ENCODE results near the gene SMG7.

Gene SMG7

DNA sequence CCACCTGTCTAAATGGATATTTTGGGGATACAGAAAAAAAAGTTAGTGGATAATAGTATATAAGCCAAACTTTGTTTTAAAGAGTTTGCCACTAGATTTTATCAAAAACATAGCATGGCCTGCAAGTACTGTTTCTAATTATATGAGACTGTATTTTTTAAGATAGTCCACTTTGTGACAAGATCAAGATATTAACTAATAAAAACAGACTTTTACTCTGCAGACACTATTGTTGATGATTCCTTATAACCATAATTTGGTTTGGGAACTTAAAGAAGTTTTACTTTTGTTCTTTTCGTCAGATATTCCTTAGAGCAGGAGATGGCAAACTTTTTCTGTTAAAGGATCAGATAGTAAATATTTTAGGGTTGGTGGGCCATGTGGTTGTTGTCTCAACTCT lies 36.4 kb downstream of the SMG7 start:
- no peak for DNase-seq (ENCODE audit: low read depth)

DNA sequence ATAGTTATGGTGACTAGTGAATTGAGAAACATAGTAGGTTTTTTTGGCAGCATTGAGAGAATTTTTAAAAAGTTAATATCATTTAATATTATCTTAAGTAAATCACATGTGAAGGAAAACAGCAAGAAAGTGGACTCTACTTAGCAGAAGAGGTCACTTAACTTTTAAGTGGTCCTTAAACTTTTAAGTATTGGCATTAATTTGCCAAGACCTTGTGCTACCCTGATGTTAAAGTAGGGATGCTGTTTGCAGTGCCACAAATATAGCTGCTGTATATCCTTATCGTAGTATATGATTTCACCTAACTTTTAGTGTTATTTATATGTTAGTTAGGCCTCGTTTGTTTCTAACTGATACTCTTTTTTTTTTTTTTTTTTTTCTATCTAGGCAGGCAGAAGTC lies 40.2 kb downstream of the SMG7 start:
- no peak for DNase-seq (ENCODE audit: low read depth)

DNA sequence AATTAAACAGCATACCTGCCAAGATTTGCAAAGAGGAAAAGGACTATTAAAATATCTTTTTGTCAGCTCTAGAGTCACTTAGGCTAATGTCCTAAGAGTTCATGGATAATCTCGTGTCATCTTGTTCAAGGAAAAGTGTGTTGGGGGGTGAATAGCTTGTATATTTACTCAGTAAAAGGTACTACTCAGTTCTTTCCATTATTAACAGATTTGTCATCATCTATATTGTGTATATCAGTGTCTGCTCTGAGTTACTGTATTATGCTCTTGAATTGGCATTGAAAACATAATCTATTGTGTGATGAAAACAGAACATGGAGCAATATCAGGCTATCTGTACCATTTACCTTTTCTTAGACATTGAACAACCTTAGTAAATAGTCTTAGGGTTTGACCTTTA lies 41.9 kb downstream of the SMG7 start:
- DNase-seq (ENCODE audit: low read depth): no peak

DNA sequence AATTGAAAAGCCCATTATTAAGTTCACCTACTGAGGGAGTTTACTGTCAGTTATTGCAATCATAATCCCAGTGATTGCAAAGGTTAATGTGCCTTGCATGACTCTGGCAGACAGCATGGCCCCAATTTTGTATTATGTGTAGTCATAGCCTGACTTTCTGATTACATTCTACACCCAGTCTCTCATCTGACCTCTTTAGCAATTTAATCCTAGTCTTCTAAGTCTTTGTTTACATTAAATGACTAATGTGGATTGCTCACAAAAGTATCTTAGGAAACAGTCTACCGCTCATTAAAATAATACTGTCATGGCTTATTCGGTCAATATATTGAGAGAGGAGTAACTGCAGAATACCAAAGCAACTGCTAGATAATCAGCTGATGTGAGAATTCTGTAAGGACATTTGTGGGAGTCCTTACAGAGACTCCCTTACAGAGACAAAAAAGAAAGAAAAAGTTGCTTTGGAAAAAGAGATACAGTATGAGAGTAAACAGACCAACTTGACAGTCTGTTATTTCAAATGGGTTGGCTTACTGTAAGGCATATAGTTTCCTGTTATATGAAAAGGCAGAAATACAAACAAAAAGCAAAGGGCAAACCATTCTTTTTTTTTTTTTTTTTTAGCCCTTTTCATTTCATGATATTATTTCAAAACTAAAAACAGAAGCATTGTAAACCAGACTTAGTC lies 42.8 kb downstream of the SMG7 start:
- no peak for DNase-seq (ENCODE audit: low read depth)

DNA sequence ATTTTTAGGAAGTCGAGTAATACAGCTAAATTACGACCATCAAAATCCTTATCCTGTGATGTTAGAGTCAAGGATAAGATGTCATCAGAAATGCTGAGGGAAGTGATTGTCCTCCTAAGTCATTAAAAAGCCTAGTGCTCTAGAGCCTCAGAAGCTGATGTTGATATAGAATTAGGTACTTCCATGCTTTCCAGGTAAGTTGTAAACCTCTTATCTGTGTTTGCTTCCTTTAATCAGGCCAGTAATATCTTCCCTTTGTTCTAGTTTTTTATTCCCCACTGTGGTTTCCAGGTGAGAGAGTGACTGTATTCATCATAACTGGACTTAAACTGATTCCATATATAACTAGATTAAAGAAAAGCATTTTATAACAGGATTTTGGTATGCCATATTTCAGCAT lies 44.4 kb downstream of the SMG7 start:
- no peak for DNase-seq (ENCODE audit: low read depth)

DNA sequence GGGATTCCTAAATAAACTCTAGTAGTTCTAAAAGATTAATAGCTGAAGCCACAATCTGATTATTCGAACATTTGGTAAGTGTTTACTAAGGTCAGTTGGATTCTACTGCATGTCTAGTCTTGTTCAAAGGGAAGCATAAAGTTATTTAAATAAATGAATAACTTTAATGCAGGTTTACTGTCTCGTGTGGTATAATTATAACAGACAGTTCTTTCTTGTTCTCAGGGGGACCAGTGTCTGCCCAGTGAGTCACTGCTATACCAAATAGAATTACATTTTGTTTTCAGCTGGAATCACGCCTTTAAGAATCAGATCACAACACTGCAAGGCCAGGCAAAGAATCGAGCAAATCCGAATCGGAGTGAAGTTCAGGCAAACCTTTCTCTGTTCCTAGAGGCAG lies 45.1 kb downstream of the SMG7 start:
- no peak for DNase-seq (ENCODE audit: low read depth)

DNA sequence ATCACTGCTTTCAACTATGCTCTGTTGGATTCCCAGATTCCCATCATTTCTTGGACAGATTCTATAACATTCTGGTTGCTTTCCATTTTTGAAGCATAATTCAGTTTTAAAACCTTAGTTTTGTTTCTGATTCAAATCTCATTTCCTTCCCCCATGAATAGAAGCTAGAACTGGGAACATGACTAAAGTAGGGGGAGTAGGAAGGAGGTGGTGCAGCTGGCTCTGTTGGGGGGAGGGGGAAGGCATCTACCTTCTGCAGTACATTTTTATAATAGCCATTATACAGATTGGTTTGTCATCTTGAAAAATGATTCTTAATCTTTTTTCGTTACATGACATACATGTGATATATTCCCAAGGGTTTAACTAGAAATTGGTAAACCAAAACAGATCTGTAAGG lies 48.1 kb downstream of the SMG7 start:
- no peak for DNase-seq (ENCODE audit: low read depth)

DNA sequence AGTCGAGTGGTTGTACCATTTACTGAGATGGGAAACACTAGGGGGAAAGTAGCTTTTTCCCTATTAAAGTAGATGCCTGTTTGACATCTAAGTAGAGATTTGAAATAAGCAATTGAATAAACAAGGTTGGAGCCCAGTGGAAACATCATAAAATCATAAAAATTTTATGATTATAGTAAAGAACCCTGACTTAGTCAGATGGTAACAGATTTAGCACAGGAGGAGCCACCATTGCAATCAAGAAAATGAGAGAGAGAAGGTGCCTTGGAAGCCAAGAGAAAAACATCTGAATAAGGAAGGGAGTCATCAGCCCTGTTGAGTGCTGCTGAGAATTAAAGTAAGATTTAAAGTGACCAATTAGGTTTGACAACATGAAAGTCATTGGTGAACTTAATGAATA lies 49.8 kb downstream of the SMG7 start:
- no peak for DNase-seq (ENCODE audit: low read depth)

DNA sequence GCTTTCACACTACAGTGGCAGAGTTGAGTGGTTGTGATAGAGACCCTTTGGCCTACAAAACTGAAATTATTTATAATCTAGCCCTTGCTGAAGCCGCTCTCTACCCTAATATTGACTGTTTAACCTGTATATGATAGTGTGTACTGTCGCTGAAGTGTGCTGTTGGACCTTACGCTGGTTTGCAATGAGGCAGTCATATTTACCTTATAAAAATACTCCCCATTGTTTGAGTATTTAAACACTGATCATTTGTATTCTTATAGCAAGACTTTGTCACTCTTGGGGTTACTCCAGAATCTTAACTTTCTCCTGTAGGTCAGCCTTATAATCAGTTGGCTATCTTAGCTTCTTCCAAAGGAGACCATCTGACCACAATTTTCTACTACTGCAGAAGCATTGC lies 56.3 kb downstream of the SMG7 start:
- DNase-seq (ENCODE audit: low read depth): no peak

DNA sequence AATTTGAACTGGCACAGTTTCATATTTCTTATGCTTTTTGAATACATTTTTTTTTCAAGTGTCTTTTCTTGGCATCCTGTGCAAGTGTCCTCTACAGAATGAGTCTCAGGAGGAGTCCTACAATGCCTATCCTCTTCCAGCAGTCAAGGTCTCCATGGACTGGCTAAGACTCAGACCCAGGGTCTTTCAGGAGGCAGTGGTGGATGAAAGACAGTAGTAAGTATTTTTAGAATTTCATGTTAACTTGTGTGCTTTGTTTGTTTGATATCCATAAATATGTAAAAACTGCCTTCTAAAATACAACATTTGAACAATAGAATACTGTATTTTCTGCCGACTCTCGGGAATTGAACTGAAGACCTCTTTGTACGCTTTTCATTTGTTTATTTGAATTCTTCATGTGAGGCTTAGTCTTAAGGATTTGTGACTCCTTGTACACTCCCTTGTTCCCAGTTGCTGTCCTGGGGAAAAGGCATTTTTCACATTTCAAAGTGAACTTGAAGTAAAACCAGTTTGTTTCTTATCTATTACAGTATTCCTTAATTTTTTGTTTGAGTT lies 61.4 kb downstream of the SMG7 start:
- no peak for DNase-seq (ENCODE audit: low read depth)

DNA sequence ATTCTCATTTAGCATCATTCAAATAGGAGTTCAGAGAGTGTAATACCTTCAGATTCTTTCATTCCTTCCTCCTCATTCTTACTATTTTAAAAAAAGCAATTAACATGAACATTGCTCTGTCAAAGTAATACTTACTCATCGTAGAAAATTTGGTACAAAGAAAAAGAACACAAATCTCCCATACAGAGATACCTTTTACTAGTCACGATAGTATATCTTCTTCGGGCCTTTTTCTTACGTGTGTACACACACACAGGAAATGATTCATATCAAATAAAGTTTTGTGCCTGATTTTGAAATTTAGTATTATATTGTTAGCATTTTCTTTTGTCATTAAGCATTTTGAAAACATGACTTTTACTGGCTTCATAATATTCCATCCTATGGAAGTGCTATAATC lies 65.1 kb downstream of the SMG7 start:
- DNase-seq (ENCODE audit: low read depth): no peak

DNA sequence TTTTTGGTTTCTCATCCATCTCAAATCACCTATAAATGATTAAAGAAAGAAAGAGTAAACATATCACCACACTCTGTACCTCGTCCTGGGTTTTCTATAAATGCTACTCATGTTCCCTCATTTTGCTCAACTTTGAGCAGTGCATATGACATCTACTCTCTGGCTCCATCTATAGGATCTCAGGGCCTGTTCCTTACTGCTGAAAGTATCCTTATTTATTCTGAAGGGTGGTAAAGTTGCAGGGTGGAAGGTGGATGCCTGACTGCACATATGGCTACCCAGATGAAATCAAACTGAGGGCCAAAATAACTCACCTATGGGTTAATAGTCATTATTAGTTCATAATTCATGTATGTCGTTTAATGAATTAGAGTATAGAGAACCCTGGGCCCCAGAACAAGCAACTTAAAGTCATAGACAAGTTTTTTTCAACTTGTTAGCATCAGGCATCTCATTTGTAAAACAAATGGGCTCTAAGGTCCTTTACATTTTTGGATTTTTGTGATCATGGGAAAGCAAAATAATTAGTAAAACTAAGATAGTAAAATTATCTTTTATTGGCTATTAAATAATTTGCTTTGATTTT lies 71.4 kb downstream of the SMG7 start:
- no peak for DNase-seq (ENCODE audit: low read depth)

DNA sequence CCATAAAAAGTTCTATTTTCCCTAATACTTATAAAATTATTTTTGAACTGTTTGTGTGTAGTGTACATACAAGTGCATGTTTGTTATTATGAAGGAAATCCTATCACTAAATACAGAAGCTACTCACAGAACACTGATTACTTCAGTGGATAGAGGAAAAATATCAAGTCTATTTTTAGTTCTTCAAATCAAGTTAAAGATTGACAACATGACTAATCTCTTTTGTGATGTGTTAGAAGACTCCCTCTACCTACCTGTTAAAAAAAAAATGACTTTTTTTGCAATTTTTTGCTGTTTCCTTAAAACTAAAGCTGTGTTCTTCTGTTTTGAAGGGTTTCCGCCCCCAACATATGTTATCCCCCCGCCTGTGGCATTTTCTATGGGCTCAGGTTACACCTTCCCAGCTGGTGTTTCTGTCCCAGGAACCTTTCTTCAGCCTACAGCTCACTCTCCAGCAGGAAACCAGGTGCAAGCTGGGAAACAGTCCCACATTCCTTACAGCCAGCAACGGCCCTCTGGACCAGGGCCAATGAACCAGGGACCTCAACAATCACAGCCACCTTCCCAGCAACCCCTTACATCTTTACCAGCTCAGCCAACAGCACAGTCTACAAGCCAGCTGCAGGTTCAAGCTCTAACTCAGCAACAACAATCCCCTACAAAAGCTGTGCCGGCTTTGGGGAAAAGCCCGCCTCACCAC lies 72.4 kb downstream of the SMG7 start:
- DNase-seq (ENCODE audit: low read depth): no peak

DNA sequence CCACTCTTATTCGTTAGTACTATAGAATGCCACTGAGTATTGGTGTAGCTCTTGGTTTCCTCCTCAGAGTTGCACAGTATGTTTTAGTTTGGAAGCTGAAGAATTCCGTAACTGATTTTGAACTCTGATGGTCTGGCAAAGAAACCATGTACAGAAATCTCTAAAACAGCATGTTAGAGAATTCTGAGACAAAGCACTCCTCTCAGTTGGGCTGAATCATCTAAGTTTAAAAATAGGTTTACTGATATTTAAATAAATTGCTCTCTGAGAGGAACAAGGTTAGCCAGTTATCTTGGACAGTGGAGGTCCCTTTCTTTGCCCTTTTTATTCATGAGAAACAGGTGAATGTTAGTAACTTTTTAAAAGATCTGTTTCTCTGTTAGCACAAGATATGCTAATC lies 74.1 kb downstream of the SMG7 start:
- no peak for DNase-seq (ENCODE audit: low read depth)

DNA sequence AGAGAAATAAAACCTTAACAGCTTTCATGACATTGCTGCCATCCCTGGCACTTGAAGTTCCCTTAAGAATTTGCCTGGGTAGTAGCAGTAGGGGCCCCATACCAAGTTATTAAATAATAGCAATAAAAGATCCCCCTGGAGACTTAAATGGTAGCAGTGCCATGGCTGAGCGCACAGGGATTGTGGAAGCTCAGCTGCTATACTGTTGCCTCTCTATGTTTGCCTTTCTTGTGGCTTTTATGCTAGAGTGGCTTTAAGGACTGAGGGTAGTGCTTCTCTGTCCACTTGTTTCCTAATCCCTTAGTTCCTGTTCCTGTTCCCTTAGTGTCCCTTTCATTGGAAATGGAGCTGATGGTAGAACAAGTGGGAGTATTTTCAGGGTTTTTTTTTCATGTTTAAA lies 75.8 kb downstream of the SMG7 start:
- no peak for DNase-seq (ENCODE audit: low read depth)

DNA sequence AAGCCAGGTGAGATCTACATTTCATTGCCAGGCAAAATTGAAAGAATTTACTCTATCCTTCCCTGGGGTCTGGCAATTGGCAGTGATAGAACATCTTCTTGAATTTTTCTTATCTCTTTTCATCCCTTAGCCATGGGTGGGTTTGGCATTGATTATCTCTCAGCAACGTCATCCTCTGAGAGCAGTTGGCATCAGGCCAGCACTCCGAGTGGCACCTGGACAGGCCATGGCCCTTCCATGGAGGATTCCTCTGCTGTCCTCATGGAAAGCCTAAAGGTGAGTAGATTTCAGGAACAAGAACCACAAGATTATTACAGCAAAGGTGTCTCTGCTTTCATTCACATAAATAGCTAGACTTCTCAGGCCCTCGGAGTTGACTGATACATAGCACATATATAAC lies 78.6 kb downstream of the SMG7 start:
- DNase-seq (ENCODE audit: low read depth): no peak

DNA sequence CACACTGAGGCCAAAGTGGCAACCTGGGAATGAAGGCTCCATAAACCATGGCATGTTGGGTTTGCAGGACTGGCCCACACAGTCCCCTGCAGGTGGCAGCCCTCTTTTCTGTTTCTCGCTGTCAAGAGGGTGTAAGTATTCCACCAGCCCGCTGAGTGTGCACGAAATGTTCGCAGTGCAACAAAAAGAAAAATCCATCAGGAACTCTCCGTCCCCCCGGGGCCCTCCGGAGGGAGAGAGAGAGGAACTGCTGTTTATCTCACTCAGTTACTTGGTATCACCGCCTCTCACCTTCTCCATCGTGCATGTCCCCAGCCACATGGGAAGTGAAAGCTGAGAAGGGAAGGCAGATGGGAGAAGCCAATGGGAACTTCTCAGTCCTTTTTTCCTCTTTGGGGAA lies 79.6 kb downstream of the SMG7 start:
- no peak for DNase-seq (ENCODE audit: low read depth)

DNA sequence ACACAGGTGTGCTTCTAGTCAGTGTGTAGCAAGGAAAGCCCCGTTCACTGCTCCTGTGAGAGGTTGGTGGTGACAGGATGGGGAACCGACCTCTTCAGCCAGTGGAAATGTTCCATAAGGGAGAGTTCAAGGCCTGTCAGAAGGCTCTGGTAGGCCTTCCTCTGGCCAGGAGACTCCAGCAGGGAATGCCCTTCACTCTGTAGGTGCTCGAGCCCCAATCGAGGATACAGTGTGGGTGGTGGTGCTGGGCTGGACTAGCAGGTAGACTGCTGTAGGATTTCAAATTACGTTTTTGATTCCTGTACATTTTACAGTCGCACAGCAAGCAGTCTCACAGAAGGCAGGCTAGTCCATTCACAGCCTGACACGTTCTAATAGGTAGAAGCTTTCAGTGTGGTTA lies 80.1 kb downstream of the SMG7 start:
- DNase-seq (ENCODE audit: low read depth): no peak

DNA sequence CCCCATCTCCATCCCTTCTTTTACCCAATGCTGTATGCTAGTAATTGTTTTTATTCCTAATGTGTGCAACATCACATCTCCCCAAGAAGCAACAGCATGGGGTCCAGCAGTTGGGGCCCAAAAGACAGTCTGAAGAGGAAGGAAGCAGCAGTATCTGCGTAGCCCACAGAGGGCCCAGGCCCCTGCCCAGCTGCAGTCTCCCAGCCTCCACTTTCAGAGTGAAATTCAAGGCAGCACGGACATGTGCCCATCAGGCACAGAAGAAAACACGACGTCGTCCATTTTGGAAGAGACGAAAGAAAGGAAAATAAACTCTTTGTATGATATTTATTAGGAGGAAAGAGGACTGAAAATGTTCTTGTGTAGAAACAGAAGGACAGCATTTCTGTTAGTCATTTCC lies 80.6 kb downstream of the SMG7 start:
- no peak for DNase-seq (ENCODE audit: low read depth)

DNA sequence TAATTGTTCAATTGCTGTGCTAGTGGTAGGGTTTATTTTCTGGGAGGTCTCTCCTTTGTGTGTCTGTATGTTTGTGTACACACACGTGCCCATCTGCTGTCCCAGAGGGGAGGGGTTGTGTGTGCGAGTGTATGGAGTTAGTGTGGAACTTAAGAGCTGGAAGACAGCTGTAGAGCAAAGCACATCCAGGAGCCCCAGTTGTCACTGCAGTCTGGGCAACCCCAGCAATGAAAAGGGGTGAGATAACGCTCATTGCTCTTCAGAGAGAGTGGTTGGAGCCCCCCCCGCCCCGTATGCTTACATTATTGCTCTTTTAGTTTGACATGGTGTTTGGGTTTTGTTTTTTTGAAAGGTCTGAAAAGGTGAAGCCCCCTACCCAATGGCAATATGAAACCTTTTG lies 81.0 kb downstream of the SMG7 start:
- DNase-seq (ENCODE audit: low read depth): no peak

DNA sequence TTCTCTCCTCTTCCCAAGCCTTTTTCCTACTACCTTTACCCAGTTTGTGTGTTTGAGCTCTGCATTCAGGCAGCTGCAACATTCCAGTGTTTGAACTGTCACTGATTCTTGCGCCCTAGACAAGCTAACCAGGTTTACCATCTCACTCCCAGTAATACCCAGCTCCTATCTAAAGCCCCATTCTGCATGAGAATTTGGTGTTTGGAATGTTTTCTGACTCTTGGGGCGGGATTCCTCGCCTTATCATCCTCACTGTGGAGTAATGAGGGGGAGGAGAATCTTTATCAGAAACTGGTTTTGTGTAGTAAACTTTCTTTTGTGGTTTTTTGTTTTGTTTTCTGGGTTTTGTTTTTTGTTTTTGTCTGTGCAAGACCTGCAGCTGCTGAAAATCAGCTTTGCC lies 81.5 kb downstream of the SMG7 start:
- no peak for DNase-seq (ENCODE audit: low read depth)

DNA sequence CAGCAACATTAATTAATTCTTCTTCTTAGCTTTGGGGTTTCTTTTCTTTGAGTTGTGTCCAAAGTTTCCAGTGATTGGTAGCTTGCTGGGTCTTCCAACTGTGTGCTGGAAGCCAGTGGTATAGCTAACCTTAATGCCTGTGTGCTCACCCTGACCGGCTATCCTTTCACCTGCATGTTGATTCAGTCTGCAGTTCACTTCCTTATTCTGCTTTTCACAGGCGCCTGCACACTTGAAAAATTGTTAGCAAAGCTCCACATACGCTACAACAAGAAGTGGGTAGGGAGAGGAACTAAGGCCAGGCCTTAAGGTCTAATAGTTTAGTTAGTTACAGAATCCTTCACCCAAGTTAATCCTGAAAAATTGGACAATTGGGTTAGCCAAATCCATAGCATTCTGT lies 82.3 kb downstream of the SMG7 start:
- DNase-seq (ENCODE audit: low read depth): no peak

DNA sequence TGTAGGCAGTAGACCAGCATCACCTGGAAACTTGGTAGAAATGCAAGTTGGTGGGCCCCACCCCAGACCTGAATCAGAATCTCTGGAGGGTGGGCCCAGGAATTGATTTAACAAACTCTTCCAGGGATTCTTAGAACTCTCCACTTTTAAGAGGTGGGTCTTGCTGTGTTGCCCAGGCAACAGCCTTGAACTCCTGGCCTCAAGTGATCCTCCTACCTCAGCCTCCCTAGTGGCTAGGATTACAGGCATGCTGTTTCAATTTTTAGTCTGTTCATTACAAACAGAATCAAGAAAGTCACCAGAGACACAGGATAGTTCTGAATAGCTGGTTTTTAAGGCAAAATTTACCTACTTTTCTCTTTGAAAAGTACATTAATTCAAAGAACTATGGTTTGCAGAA lies 86.8 kb downstream of the SMG7 start:
- no peak for DNase-seq (ENCODE audit: low read depth)

Measured in T follicular helper cell (primary cell).